H9 (cell line): Measurements from ENCODE around the gene RMND5B. TPM values are rescaled to one million over a fixed set of nuclear protein-coding genes. Genes with fewer than 3 reads are reported as not detected.
A peak's percentile ranks its signal among the peaks of the same experiment; 100 is the strongest.

Experiments
- DNase-seq: peaks from one replicate; pipeline ENCODE4 v3.0.0-alpha.2; 2017
- H2AFZ ChIP-seq: one replicate; pipeline ENCODE4 v1.6.1; 2013; ENCODE audit warnings: mild to moderate bottlenecking, low read length, control low read depth, moderate library complexity
- H2AK5ac ChIP-seq: 2 replicates; pipeline ENCODE4 v1.6.1; 2013; ENCODE audit warnings: low read length, control low read depth, mixed read lengths; ENCODE audit not compliant: insufficient read length
- H2BK120ac ChIP-seq: one replicate; pipeline ENCODE4 v1.6.1; 2013; ENCODE audit warnings: low read depth, mild to moderate bottlenecking, low read length, control low read depth, inconsistent platforms; ENCODE audit not compliant: poor library complexity, severe bottlenecking
- H2BK12ac ChIP-seq: 2 replicates; pipeline ENCODE4 v1.6.1; 2013; ENCODE audit warnings: low read length, control low read depth, mixed read lengths, low read depth; ENCODE audit not compliant: insufficient read length
- H2BK15ac ChIP-seq: 2 replicates; pipeline ENCODE4 v1.6.1; 2013; ENCODE audit warnings: low read depth, low read length, control low read depth
- H2BK20ac ChIP-seq: one replicate; pipeline ENCODE4 v1.6.1; 2013; ENCODE audit warnings: low read depth, mild to moderate bottlenecking, low read length, control low read depth, inconsistent platforms; ENCODE audit not compliant: poor library complexity, severe bottlenecking
- H2BK5ac ChIP-seq: 2 replicates; pipeline ENCODE4 v1.6.1; 2013; ENCODE audit warnings: low read length, control low read depth, mixed read lengths; ENCODE audit not compliant: insufficient read length
- H3K14ac ChIP-seq: 2 replicates; pipeline ENCODE4 v1.6.1; 2013; ENCODE audit warnings: low read length, control low read depth; ENCODE audit not compliant: insufficient read depth
- H3K18ac ChIP-seq: 2 replicates; pipeline ENCODE4 v1.6.1; 2013; ENCODE audit warnings: low read depth, mild to moderate bottlenecking, mixed read lengths, low read length, control low read depth; ENCODE audit not compliant: insufficient read length
- H3K23ac ChIP-seq: 2 replicates; pipeline ENCODE4 v1.6.1; 2013; ENCODE audit warnings: low read length, control low read depth, mixed read lengths, low read depth; ENCODE audit not compliant: insufficient read length
- H3K23me2 ChIP-seq: 2 replicates; pipeline ENCODE4 v1.6.1; 2013; ENCODE audit warnings: low read depth, mild to moderate bottlenecking, mixed read lengths, low read length, control low read depth; ENCODE audit not compliant: insufficient read length, poor library complexity, severe bottlenecking
- H3K27ac ChIP-seq: 2 replicates; pipeline ENCODE4 v1.5.1; 2013; ENCODE audit warnings: low read length, control low read depth, mixed read lengths, low read depth; ENCODE audit not compliant: insufficient read length
- H3K27me3 ChIP-seq: 2 replicates; pipeline ENCODE4 v1.6.1; 2013; ENCODE audit warnings: low read length, control low read depth, inconsistent platforms; ENCODE audit not compliant: insufficient read depth
- H3K4ac ChIP-seq: 2 replicates; pipeline ENCODE4 v1.6.1; 2013; ENCODE audit warnings: low read depth, mild to moderate bottlenecking, control low read depth, inconsistent platforms, low read length, moderate library complexity
- H3K4me1 ChIP-seq: 2 replicates; pipeline ENCODE4 v1.6.1; 2013; ENCODE audit warnings: low read length, control low read depth, inconsistent platforms; ENCODE audit not compliant: insufficient read depth
- H3K4me2 ChIP-seq: 2 replicates; pipeline ENCODE4 v1.6.1; 2013; ENCODE audit warnings: low read length, control low read depth, mixed read lengths; ENCODE audit not compliant: insufficient read length, insufficient read depth
- H3K56ac ChIP-seq: 2 replicates; pipeline ENCODE4 v1.6.1; 2013; ENCODE audit warnings: low read depth, mild to moderate bottlenecking, mixed read lengths, low read length, control low read depth; ENCODE audit not compliant: insufficient read length
- H3K79me1 ChIP-seq: 2 replicates; pipeline ENCODE4 v1.6.1; 2013; ENCODE audit warnings: low read depth, mild to moderate bottlenecking, moderate library complexity, low read length, control low read depth, inconsistent platforms; ENCODE audit not compliant: insufficient read depth, poor library complexity, severe bottlenecking
- H3K79me2 ChIP-seq: 2 replicates; pipeline ENCODE4 v1.6.1; 2013; ENCODE audit warnings: low read length, control low read depth, inconsistent platforms; ENCODE audit not compliant: insufficient read depth
- H3K9ac ChIP-seq: 2 replicates; pipeline ENCODE4 v1.6.1; 2013; ENCODE audit warnings: low read length, control low read depth, mixed read lengths; ENCODE audit not compliant: insufficient read length; ENCODE audit errors: extremely low read depth
- H3K9me3 ChIP-seq: one replicate; pipeline ENCODE4 v1.6.1; 2013; ENCODE audit warnings: low read depth, low read length, inconsistent platforms; ENCODE audit not compliant: control insufficient read depth
- H3T11ph ChIP-seq: one replicate; pipeline ENCODE4 v1.6.1; 2013; ENCODE audit warnings: mild to moderate bottlenecking, low read length, control low read depth, inconsistent platforms
- H4K20me1 ChIP-seq: one replicate; pipeline ENCODE4 v1.6.1; 2013; ENCODE audit not compliant: control insufficient read depth, insufficient read length, insufficient read depth
- H4K5ac ChIP-seq: 2 replicates; pipeline ENCODE4 v1.6.1; 2013; ENCODE audit warnings: low read depth, mild to moderate bottlenecking, mixed read lengths, low read length, control low read depth; ENCODE audit not compliant: insufficient read length
- H4K8ac ChIP-seq: replicated peaks from 2 replicates; pipeline ENCODE4 v1.6.1; 2013; ENCODE audit warnings: low read length, control low read depth, mixed read lengths, low read depth; ENCODE audit not compliant: insufficient read length
- H4K91ac ChIP-seq: 2 replicates; pipeline ENCODE4 v1.6.1; 2013; ENCODE audit warnings: low read depth, mild to moderate bottlenecking, moderate library complexity, mixed read lengths, low read length, control low read depth; ENCODE audit not compliant: insufficient read length
- H3K27ac Mint-ChIP-seq, 3 experiments: 2 replicates in 2 of 3; 3 replicates in 1 of 3; pipeline ENCODE4 v1.8.0; 2020 to 2021; ENCODE audit warnings: mixed read lengths in 3 of 3, mild to moderate bottlenecking in 1 of 3, moderate library complexity in 1 of 3
- H3K27me3 Mint-ChIP-seq: 2 replicates; pipeline ENCODE4 v1.8.0; 2021; ENCODE audit warnings: low read depth, mild to moderate bottlenecking, moderate library complexity, mixed read lengths
- H3K36me3 Mint-ChIP-seq, 3 experiments: 2 replicates in 2 of 3; 3 replicates in 1 of 3; pipeline ENCODE4 v1.8.0; 2020 to 2021; ENCODE audit warnings: low read depth in 3 of 3, mixed read lengths in 3 of 3; ENCODE audit not compliant: insufficient read depth in 1 of 3
- H3K4me1 Mint-ChIP-seq, 2 experiments: 2 replicates each; pipeline ENCODE4 v1.8.0; 2020; ENCODE audit warnings: mixed read lengths in 2 of 2
- H3K4me3 Mint-ChIP-seq, 2 experiments: 2 replicates in 1 of 2; 3 replicates in 1 of 2; pipeline ENCODE4 v1.8.0; 2020 to 2021; ENCODE audit warnings: mild to moderate bottlenecking in 2 of 2, mixed read lengths in 2 of 2, moderate library complexity in 1 of 2
- H3K9me3 Mint-ChIP-seq, 2 experiments: 2 replicates in 1 of 2; 3 replicates in 1 of 2; pipeline ENCODE4 v1.8.0; 2020; ENCODE audit warnings: mild to moderate bottlenecking in 2 of 2, mixed read lengths in 2 of 2, moderate library complexity in 1 of 2
- CTCF ChIP-seq: fragments of 200-600 bp; sonication (generic); conservative IDR thresholded peaks from 3 replicates; pipeline ENCODE4 v1.8.0; 2021; ENCODE audit warnings: antibody characterized with exemption, mild to moderate bottlenecking
- WGBS: extraction: QIAGEN DNeasy Blood & Tissue Kit; methylation state at CpG from one replicate; pipeline ENCODE4 v1.1.7; 2013; ENCODE audit warnings: missing lambda C conversion rate, low lambda C conversion rate, mixed read lengths; ENCODE audit not compliant: insufficient read length; ENCODE audit errors: extremely low coverage; 5-methylcytosine and 5-hydroxymethylcytosine counted together
- total RNA-seq: library from RNA; stranded (reverse); gene quantifications from 2 replicates; pipeline ENCODE4 v1.2.1, GENCODE V29; 2021

Gene RMND5B
- total RNA-seq, 1 experiment from 2014 or later, result 86.4 TPM

GRCh38 chr5:178177569-178177968 is 46.8 kb downstream of the RMND5B start:
- no peaks in the 10 kb centered on the region for H3K79me2 ChIP-seq
- H3K27ac ChIP-seq, result no peak overlapping the region
- no peak overlapping the region for H3K4me3 Mint-ChIP-seq
- peaks cover 6% of the 10 kb centered on the region; the same call in 1 of the 2 replicates for H3K4me1 ChIP-seq
- H3K56ac ChIP-seq, result no peak overlapping the region
- H2BK5ac ChIP-seq, result no peak overlapping the region
- H3K4me2 ChIP-seq, result no peak overlapping the region
- peaks cover 5 to 9% of the 10 kb centered on the region in 2 experiments for H3K9me3 Mint-ChIP-seq
- no peaks in the 10 kb centered on the region for H3K79me1 ChIP-seq
- peak overlapping the region; percentile 10 for H3K18ac ChIP-seq
- no peak overlapping the region for H2BK12ac ChIP-seq
- no peak overlapping the region for H4K5ac ChIP-seq
- H3K27me3 Mint-ChIP-seq, result no peaks in the 10 kb centered on the region
- peaks cover 3% of the 10 kb centered on the region for H4K20me1 ChIP-seq
- H3K23me2 ChIP-seq, result no peaks in the 10 kb centered on the region
- no peak overlapping the region for H2BK20ac ChIP-seq
- H2BK120ac ChIP-seq, result no peak overlapping the region
- no CpG with 5 or more reads among the region's 8 CpGs for WGBS
- no peak overlapping the region for H4K8ac ChIP-seq
- H3K23ac ChIP-seq, result no peak overlapping the region
- TF ChIP-seq CTCF, result peak; percentile 44; the same call in 2 of the 3 replicates
- H3K27ac Mint-ChIP-seq, result peak overlapping the region; percentile 3 to 92 (median 86); a peak in 4 of 7 replicates
- H2BK15ac ChIP-seq, result no peak overlapping the region
- H3K36me3 Mint-ChIP-seq, result peaks cover 0 to 9% (median 9%) of the 10 kb centered on the region in 3 experiments; a peak in 5 of 7 replicates
- H3K4me1 Mint-ChIP-seq, result peaks cover 32% of the 10 kb centered on the region in 2 experiments
- no peaks in the 10 kb centered on the region for H3K27me3 ChIP-seq
- DNase-seq, result peak; percentile 61
- no peak overlapping the region for H3T11ph ChIP-seq
- no peak overlapping the region for H2AK5ac ChIP-seq
- no peak overlapping the region for H3K4ac ChIP-seq
- no peak overlapping the region for H3K14ac ChIP-seq
- no peak overlapping the region for H3K9ac ChIP-seq
- no peak overlapping the region for H4K91ac ChIP-seq
- no peaks in the 10 kb centered on the region for H3K9me3 ChIP-seq
- no peak overlapping the region for H2AFZ ChIP-seq
